ENCODE results near the gene SPDEF.

Gene SPDEF

DNA sequence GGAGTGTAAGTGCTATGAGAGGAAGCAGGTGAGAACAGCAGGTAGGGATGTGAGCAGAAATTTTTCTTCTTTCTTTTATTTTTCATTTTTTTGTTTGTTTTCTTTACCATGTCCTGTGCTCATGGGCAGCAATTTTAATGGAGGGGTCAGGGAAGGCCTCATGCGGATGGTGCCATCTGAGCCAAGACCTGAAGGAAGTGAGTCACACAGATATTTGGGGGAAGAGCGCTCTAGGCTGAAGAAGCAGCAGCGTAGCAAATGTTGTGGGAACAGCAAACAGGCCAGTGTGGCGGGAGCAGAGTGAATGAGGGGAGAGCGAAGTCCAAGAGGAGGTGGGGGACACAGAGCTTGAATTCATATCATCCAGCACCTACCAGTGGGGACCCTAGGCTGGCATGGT lies 12.7 kb downstream of the SPDEF start:
- DNase-seq, result no peak

DNA sequence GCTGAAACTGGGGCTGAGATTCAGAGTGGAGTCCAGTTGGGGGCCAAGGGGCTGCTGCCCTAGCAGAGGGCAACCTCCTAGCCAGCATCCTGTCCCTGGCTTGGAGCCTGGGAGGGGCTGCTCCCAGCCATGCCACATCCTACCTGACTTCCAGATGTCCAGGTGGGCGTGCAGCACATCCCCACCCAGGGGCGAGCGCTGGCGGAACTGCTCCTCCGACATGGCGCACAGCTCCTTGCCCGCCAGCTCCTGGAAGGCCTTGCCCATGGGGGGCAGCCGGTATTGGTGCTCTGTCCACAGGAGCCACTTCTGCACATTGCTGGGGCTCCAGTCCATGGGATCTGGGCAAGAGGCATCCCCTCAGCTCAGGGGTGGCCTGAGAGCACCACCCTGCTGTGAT lies 15.3 kb downstream of the SPDEF start:
- DNase-seq, result no peak

DNA sequence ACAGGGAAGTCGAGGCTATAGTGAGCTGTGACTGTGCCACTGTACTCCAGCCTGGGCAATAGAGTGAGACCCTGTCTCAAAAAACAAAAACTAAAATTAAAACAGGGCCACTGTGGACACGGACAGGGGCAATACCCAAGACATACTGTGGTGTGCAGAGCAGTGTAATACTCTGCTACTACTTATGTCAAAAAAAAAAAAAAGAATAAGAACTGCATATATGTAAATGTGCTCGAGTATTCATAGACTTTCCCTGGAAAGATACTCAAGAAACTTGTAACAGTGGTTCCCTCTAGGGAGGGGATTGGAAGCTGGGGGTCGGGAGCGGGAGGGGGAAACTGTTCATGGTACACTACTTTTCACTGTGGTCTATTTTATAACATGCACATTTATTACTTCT lies 15.9 kb downstream of the SPDEF start:
- no peak for DNase-seq

DNA sequence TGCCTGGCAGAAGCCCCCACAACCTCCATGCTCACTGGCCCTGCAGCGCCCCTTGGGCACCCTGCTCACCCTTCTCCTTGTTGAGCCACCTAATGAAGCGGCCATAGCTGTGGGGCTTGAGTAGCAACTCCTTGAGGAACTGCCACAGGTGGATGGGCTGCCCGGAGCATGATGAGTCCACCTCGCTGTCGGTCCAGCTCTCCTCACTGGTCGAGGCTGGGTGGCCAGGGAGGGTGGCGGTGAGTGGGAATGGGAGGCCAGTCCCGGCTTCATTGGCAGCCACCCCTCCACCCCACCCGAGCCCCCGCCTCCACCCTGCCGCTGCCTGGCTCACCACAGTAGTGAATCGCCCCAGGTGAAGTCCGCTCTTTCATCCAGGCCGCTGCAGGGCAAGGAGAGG lies 16.9 kb downstream of the SPDEF start:
- no peak for DNase-seq

DNA sequence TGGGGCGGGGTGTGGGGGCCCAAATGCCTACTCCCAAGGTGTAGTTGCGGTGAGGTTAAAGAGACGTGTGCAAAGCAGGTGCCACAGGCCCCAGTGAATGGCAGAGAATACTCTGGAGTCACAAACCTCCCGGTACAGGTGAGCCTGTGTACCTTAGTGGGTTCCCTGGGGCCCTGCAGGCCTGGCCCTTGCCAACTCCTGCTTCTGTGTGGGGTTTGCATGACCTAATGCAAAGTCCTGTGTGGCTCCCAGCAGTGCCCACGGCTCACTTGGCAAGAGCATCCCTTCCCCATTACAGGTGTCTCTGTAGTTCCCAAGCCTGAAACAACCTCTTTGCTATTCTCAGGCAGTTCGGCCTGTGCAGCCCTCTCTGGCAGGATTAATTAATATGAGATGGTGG lies 17.5 kb downstream of the SPDEF start:
- DNase-seq, result no peak

DNA sequence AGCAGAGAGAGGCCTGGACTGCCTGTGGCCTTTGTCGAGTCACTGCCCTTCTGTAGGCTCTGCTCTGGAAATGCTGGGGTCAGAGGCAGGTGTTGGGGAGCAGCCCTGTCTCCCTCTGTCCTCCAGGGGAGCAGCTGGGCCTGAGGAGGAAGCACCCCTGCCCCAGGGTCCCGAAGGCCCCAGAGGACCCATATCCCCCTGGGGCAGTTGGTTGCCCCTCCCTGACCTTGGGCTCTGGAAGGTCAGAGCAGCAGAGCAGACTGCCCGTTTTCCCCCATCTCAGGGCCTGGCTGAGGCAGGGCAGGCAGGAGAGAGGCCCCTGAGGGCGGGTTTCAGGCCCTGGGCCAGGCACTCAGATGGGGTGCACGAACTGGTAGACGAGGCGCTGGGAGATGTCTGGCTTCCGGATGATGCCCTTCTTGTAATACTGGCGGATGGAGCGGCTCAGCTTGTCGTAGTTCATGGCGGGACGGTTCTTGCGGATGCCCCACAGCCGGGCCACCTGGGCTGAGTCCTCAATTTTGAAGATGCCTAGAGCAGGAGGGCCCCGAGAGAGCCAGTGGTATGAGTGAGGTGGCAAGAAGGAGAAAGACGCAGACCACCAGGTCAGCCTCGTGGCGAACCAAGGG lies 18.1 kb downstream of the SPDEF start:
- no peak for DNase-seq

DNA sequence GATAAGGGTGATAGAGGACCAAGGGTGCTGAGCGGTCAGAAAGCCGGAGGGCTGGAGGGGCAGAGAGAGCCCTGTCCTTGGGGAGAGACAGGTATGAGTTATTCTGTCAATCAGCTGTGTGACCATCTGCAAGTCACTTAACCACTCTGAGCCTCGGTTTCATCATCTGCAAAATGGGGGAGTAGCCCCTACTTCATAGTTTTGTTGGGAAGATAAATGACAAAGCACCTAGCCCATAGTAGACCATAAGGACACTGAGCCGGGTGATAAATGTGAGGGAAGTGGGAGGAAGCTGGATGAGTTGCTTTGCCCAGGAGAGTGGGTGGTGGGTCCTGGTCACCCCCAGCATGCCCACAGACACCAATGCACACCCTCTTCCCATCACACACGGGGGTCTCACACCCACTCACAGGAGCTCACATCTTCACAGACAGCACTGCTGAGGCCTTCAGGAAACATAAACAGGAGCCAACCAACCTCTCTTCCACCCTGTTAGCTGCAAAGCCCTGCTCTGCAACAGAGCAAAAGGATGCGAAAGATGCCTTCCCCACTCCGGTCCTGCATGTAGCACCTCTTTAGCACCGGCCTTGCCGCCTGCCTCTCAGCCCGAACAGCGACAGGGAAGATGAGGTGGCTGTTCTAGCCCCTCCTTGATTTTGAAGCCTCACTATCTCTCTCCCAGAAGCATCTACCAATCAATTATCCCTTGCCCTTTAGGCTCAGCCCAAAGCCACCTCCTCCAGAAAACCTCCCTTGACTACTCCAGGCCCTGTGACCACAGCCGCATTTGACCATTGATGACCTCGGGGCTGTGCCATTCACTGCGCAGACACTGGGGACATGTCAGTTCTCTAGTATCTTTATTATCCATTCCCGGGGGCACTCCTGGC lies 18.9 kb downstream of the SPDEF start:
- DNase-seq, result no peak

DNA sequence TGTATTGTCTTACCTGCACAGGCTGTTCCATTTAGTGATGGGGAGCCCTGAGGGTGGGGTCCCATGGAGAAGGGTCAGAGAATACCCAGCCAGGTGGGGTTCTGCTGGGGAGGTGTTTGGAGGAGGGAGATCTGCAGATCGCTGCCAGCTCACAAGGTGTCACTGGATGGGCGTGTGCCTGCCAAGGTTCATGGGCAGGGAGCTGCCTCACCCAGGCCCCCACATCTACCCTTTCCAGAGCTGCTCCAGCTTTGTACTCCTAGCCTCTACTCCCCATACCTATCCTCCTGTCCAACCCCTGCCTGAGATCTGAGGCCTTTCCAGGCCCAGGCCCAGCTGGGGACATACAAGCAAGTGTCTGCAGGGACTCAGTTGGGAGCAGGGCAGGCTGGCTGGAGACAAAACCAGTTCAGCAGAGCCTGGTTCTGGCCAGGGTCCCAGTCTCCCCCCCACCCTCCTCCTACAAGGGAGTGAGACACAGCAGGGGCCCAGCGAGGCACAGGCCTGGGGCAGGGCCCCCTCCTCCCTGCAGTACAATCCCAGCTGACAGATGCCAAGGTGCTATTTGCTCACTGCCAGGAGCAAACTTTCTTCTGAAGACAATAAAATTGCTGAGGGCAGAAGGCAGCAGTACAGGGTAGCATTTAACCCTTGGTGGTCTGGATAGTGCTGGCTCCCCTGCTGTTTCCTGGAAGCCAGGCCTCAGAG lies 19.7 kb downstream of the SPDEF start:
- DNase-seq, result no peak

DNA sequence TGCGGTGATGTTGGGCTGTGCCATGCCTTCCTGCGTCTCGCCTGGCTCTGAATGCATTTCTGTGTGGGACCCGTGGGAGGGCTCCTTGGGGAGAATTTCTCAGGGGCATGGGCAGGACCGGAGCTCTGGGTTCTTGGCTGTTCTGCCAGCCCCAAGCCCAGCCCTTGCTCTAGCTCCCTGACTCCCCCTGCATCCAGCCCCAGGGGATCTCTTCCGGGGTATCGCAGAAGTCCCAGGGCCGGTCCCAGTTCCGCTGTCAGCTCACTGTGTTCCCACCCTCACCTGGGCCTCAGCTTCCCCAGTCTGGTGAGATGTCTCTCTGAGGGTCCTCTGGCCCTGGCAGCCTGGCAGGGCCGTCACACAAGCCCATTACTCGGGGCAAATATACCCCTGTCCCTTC lies 20.5 kb downstream of the SPDEF start:
- no peak for DNase-seq

DNA sequence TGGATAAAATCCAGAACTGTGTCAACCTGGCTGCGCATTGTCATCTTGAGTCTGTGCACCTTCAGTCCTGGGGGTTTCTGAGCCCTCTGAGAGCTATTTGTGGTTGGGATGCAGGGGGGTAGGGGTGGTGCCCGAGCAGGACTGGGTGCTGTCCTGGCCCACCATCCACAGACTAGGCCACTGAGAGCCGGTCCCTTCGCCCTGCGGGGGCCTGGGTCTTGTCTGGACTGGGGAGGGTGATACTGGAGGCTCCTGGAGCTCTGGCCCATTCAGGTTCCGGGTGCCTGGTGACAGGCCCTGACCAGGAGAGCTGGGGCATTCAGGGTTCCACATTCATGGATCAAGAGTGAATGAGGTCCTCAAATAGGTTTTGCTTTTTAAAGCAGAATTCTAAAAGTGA lies 20.9 kb downstream of the SPDEF start:
- DNase-seq, result no peak

DNA sequence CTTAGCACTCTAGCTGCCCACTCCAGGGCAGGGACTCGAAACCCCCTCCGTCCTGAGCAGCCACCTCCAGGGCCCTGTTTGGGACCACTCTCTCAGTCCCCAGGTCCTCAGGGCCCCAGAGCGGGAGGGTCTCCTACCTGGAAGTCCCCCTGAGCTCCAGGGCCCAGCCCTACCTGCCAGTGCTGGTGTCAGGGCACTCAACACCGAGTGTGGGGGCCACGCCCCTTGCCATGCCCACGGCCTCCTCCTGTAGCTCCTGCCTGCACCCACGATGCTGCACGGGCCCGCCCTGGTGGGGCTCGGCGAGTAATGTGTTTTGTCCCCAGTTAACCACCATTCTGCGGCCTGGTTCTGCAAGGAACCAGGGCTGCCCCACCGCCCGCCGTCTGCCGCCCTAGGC lies 21.5 kb downstream of the SPDEF start:
- DNase-seq, result no peak

DNA sequence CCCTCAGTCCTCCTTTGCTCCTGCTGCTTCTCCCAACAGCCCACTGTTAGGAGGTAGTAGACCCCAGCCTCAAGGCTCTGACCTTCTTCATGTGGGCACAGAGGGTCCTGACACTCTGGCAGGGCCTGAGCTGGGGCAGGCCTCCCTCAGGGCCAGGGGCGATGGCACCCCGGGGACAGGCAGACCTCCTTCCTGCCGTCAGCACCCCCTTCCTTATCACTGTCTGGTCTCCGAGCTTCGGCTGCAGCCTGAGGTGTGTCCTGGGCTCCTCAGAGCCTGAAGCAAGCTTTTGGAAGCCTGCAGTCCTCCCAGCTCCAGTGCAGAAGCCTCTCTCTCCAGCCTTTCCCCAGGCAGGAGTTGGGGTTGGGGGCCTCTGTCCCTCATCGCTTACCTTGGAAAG lies 22.0 kb downstream of the SPDEF start:
- no peak for DNase-seq

DNA sequence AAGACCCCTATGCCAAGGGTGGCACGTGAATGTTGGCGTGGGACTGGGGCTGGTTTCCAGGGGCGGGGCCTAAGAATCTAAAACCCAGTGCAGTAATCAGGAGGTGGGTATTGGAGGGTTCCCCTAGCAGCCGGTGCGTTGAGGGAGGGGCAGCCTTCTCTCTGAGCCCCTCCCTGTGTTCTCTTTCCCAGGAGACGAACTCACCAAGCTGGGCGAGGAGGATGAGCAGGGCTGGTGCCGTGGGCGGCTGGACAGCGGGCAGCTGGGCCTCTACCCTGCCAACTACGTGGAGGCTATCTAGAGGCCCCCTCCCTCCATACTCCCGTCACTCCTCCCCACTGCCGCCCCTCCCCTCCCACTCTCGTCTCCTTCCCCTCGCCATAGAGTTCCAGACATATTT lies 23.9 kb downstream of the SPDEF start:
- DNase-seq, result no peak

DNA sequence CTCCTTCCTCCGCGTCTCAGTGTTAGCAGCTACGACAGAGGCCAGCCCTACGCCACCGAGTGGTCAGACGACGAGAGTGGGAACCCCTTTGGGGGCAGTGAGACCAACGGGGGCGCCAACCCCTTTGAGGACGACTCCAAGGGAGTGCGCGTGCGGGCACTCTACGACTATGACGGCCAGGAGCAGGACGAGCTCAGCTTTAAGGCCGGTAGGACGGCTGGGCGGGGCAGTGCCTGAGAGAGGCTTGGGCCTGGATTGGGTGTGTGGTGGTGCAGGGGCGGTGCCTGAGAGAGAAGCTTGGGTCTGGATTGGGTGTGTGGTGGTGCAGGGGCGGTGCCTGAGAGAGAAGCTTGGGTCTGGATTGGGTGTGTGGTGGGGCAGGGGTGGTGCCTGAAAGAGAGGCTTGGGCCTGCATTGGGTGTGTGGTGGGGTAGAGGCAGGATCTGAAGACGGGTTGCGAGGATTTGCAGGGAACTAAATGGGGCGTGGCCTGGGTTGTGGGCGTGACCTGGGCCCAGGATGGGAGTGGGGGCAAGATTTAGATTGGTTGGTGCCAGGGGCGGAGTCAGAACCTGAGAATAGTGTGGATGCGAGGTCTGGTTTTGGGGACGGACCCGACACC lies 24.4 kb downstream of the SPDEF start:
- DNase-seq, result no peak

DNA sequence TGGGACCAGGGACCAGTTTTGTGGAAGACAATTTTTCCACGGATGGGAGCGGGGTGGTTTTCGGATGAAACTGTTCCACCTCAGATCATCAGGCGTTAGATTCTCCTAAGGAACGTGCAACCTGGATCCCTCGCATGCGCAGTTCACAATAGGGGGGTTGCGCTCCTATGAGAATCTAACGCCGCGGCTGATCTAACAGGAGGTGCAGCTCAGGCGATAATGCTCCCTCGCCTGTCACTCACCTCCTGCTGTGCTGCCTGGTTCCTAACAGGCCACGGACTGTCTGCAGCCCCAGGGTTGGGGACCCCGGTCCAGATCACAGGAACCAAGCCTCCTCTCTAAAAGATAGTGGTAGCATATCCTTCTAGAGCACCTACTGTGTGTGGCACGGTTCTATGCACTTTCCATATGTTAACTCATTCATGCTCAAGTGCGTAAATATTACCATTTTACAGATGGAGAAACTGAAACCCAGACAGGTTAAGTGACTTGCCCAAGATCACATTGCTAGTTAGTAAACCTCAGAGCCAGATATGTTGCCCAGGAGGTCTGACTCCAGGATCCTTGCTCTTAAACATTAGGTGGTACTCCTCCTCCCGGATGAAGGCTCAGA lies 25.3 kb downstream of the SPDEF start:
- no peak for DNase-seq

DNA sequence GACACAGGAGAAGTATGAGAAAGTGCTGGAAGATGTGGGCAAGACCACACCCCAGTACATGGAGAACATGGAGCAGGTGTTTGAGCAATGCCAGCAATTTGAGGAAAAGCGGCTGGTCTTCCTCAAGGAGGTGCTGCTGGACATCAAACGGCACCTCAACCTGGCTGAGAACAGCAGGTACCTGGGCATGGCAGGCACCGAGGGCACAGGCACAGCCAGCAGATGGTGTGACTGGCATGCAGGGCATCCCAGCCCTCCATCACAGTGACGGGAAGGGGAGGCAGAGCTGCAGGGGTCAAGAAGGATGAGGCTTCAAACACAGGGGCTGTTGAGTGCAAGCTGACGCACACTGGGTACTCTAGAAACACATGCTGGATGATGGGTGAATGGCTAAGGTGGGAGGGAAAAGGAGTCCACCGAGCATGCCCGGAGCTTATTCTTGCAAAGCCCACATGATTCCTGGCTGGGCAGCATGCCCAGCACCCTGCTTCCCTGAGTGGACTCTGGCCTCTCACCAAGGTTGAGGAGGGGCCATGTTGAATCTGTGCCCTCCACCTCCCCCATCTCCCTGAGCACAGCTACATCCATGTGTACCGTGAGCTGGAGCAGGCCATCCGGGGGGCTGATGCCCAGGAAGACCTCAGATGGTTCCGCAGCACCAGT lies 26.3 kb downstream of the SPDEF start:
- no peak for DNase-seq

DNA sequence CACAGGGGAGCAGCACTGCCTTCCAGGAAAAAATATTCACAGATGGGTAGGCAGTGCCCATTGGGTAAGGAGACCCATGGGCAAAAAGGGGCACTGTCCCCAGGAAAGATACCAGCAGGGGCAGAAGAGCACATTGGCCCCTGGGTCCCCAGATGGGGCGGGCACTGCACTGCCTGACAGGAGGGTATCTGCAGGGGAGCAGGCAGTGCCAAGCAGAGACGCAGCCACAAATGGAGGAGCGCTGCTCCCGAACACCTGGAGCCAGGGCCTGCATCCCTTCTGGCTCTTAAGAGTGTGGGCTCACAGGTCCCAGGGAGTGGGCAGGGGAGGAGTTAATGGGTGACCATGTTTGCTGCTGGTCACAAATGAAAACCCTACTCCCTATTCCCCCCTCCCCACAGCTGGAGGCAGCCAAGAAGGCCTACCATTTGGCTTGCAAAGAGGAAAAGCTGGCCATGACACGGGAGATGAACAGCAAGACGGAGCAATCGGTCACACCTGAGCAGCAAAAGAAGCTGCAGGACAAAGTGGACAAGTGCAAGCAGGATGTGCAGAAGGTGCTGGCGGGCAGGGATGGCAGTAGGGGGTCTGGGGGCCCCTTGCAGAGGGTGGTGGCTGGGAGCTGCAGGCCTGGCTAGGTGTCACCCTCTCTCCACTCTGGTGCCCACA lies 27.0 kb downstream of the SPDEF start:
- no peak for DNase-seq

DNA sequence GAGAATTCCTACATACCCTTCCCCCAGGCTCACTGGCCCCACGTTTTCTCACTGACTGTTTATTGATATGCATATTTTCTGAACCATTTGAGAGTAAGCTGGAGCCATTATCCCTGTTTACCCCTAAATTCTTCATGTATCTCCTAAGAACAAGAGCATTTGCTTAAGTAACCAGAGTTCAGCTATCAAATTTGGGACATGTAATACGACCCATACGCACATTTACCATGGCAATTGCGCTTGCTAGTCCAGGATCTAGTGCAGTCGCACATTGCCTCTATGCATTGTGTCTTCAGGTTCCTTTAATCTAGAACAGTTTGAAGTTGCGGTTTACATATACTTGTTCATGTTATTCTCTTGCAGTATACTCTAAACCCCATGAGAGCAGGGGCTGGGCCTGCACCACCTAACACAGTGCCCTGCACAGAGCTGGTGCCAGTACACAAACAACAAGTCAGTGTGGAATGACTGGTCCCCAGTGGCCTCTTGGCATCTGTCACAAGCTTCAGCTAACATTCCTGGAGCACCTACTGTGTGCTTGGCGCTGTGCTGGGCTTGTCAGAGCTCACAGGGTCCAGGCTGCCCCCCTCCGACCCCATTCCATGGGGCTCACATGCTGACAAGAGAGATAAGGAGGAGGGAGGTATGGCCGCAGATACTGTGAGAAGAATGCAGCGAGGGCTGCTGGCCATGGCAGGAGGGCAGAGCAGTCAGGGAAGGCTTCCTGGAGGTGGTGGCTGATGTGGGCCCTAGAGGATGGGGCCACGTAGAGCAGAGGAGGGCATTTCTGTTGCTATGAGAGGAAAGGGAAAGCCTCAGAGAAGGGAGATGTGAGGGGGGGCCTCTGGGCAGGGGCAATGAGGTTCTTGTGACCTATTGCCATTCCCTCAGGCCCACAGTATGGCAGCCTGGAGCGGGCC lies 28.1 kb downstream of the SPDEF start:
- DNase-seq, result no peak

DNA sequence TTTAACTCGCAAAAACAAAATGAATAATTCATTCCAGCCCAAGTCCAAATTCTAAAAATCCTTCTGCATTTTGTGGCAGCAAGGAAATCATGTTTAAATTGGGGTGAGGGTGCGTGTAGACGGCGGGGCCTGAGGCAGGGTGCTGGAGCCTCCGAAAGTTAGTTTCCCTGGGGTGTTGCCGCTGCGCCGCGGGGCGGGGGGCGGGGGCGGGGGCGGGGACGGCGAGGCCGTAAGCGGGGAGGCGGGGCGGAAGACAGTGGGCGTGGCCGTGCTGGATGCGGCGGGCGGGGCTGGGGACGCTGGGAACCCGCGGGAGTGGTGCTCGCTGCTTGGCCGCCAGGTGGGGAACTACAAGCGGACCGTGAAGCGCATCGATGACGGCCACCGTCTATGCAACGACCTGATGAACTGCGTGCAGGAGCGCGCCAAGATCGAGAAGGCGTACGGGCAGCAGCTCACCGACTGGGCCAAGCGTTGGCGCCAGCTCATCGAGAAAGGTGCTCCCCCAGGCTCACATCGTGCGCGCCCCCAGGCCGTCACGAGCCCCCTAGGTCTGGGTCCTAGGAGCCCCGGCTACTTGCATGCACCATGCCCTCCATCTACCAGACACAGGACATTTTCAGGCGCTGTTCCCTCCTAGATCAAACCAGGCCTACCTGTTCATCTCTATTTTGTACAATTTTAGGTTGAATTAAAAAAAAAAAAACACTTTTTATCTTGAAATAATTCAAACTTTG lies 29.0 kb downstream of the SPDEF start:
- peak; percentile 97 to 98 for DNase-seq

Measured in activated CD4-positive, alpha-beta T cell treated with anti-CD3 and anti-CD28 coated beads for 4 hours (primary cell).